Smooth muscle cell (in vitro differentiated cells): ENCODE data around the gene COMT. TPM values are rescaled to one million over a fixed set of nuclear protein-coding genes. Genes with fewer than 3 reads are reported as not detected.

Experiments
- DNase-seq: peaks from one replicate; lab custom pipeline; 2025; ENCODE audit not compliant: unreplicated experiment; lab: John Stamatoyannopoulos, UW
- H2AFZ ChIP-seq: fragments of 200-600 bp; sonication (generic); 2 replicates; pipeline ENCODE4 v1.6.0; 2016; ENCODE audit warnings: antibody characterized with exemption, low read depth, mild to moderate bottlenecking
- H3F3A ChIP-seq: fragments of 200-600 bp; sonication (generic); 2 replicates; pipeline ENCODE4 v1.6.0; 2017; ENCODE audit warnings: antibody characterized with exemption, low read depth
- H3K27ac ChIP-seq: fragments of 200-600 bp; sonication (generic); 2 replicates; pipeline ENCODE4 v1.5.1; 2016; ENCODE audit warnings: low read depth, mild to moderate bottlenecking
- H3K27me3 ChIP-seq: fragments of 200-600 bp; sonication (generic); 2 replicates; pipeline ENCODE4 v1.6.1; 2016; ENCODE audit warnings: low read depth, mild to moderate bottlenecking
- H3K36me3 ChIP-seq: fragments of 200-600 bp; sonication (generic); 2 replicates; pipeline ENCODE4 v1.5.1; 2016; ENCODE audit warnings: low read depth
- H3K4me1 ChIP-seq: fragments of 200-600 bp; sonication (generic); 2 replicates; pipeline ENCODE4 v1.5.1; 2016; ENCODE audit warnings: low read depth
- H3K4me2 ChIP-seq: fragments of 200-600 bp; sonication (generic); 2 replicates; pipeline ENCODE4 v1.6.0; 2016; ENCODE audit warnings: mild to moderate bottlenecking
- H3K4me3 ChIP-seq: fragments of 200-600 bp; sonication (generic); 2 replicates; pipeline ENCODE4 v1.5.1; 2016; ENCODE audit warnings: mild to moderate bottlenecking
- H3K79me2 ChIP-seq: fragments of 200-600 bp; sonication (generic); 2 replicates; pipeline ENCODE4 v1.6.0; 2016; ENCODE audit warnings: low read depth, mild to moderate bottlenecking
- H3K9ac ChIP-seq: fragments of 200-600 bp; sonication (generic); 2 replicates; pipeline ENCODE4 v1.6.0; 2016; ENCODE audit warnings: low read depth
- H3K9me3 ChIP-seq: fragments of 200-600 bp; sonication (generic); replicated peaks from 2 replicates; pipeline ENCODE4 v1.5.1; 2016; ENCODE audit warnings: low read depth
- H4K20me1 ChIP-seq: fragments of 200-600 bp; sonication (generic); 2 replicates; pipeline ENCODE4 v1.6.0; 2016; ENCODE audit warnings: low read depth
- CTCF ChIP-seq: fragments of 200-600 bp; sonication (generic); IDR thresholded peaks from 2 replicates; pipeline ENCODE4 v1.5.1; 2017; ENCODE audit warnings: borderline replicate concordance, mild to moderate bottlenecking, antibody characterized with exemption; ENCODE audit not compliant: insufficient read depth, poor library complexity, severe bottlenecking
- WGBS: methylation state at CpG from one replicate; pipeline ENCODE4 v1.1.7; 2016; ENCODE audit warnings: low lambda C conversion rate; 5-methylcytosine and 5-hydroxymethylcytosine counted together
- polyA plus RNA-seq: library from polyadenylated mRNA; unstranded; fragments of >200 nt; fragmentation: Nextera tagmentation; extraction: Ambion mirVana; gene quantifications from 2 replicates; pipeline ENCODE4 v1.2.1, GENCODE V29; 2016
- total RNA-seq: library from RNA; depleted of rRNA; stranded (reverse); fragments of >200 nt; gene quantifications from 2 replicates; pipeline ENCODE4 v1.2.3, GENCODE V29; 2014

The COMT gene
- total RNA-seq (4.1 and 9.9 TPM in 2 replicates), polyA plus RNA-seq (6.2 and 34.1 TPM in 2 replicates)

- Histone ChIP-seq H3K79me2 (no peaks in the 10 kb centered on the region), H3K27me3 (no peaks in the 10 kb centered on the region), H3F3A (peaks cover 7% of the 10 kb centered on the region), H3K9me3 (no peaks in the 10 kb centered on the region), H3K4me1 (peaks cover 15% of the 10 kb centered on the region), H3K36me3 (no peaks in the 10 kb centered on the region), H2AFZ (peak within 1 kb of the TSS; percentile 23), H3K9ac (peak within 1 kb of the TSS; percentile 73), H3K27ac (peak within 1 kb of the TSS; percentile 89), H3K4me3 (no peak within 1 kb of the TSS), H4K20me1 (no peaks in the 10 kb centered on the region), H3K4me2 (peak within 1 kb of the TSS; percentile 54)
- no peak for DNase-seq
- TF ChIP-seq CTCF: no peak
- whole genome bisulfite sequencing: 98% methylated on average over 27 of the region's 63 CpGs
Observed at GRCh38 chr22:19941365-19942082, at the start of gene COMT, which contains the start of gene TXNRD2. TSS of gene COMT (plus strand) at chr22:19941772. CDS start at chr22:19962527, 20,755 bp downstream. TSS of gene TXNRD2 (minus strand) at chr22:19941818. CDS start at chr22:19941803, 15 bp downstream.

GRCh38 chr22:19892257-19892879, 49.2 kb upstream of the COMT start:
- Histone ChIP-seq H3K4me1 (peaks cover 22% of the 10 kb centered on the region), H3F3A (no peaks in the 10 kb centered on the region), H2AFZ (no peak overlapping the region), H4K20me1 (no peaks in the 10 kb centered on the region), H3K4me2 (peak overlapping the region; percentile 8), H3K36me3 (no peaks in the 10 kb centered on the region), H3K79me2 (no peaks in the 10 kb centered on the region), H3K27me3 (no peaks in the 10 kb centered on the region), H3K9ac (no peak overlapping the region), H3K27ac (peak overlapping the region; percentile 33), H3K4me3 (no peak overlapping the region), H3K9me3 (no peaks in the 10 kb centered on the region)
- DNase-seq: no peak
- 43% methylated on average over 24 of the region's 24 CpGs for WGBS
- no peak for TF ChIP-seq CTCF

- H3F3A ChIP-seq: no peaks in the 10 kb centered on the region
- WGBS: 81% methylated on average over 13 of the region's 13 CpGs
- no peak overlapping the region for H3K4me2 ChIP-seq
- H3K9me3 ChIP-seq: no peaks in the 10 kb centered on the region
- H3K4me3 ChIP-seq: no peak overlapping the region
- no peak for TF ChIP-seq CTCF
- H3K27me3 ChIP-seq: no peaks in the 10 kb centered on the region
- no peak for DNase-seq
- no peak overlapping the region for H3K27ac ChIP-seq
- no peaks in the 10 kb centered on the region for H4K20me1 ChIP-seq
- H2AFZ ChIP-seq: no peak overlapping the region
- H3K79me2 ChIP-seq: no peaks in the 10 kb centered on the region
- H3K9ac ChIP-seq: no peak overlapping the region
- H3K4me1 ChIP-seq: peaks cover 22% of the 10 kb centered on the region
- no peaks in the 10 kb centered on the region for H3K36me3 ChIP-seq
Observed at GRCh38 chr22:19892925-19893324, 48.6 kb upstream of the COMT start.
